Liver (tissue), 3 donors: ENCODE measurements around the gene PIK3R5.

Source experiments
- FOXA1 ChIP-seq: IDR thresholded peaks from 2 replicates; pipeline ENCODE4 v1.6.1; 2016; ENCODE audit warnings: antibody characterized with exemption
- GABPA ChIP-seq, 2 donors: IDR thresholded peaks in 1 of 2; conservative IDR thresholded peaks in 1 of 2; 2 replicates each; pipeline ENCODE4 v1.6.1; 2016; ENCODE audit warnings: antibody characterized with exemption in 2 of 2, mild to moderate bottlenecking in 1 of 2, moderate library complexity in 1 of 2
- RAD21 ChIP-seq, 2 donors: IDR thresholded peaks; 2 replicates each; pipeline ENCODE4 v1.6.1; 2016; ENCODE audit warnings: antibody characterized with exemption in 2 of 2, mild to moderate bottlenecking in 2 of 2
- SP1 ChIP-seq: IDR thresholded peaks from 2 replicates; pipeline ENCODE4 v1.6.1; 2018; ENCODE audit warnings: antibody characterized with exemption, mild to moderate bottlenecking
- TAF1 ChIP-seq: conservative IDR thresholded peaks from 2 replicates; pipeline ENCODE4 v1.6.1; 2016; ENCODE audit warnings: antibody characterized with exemption, mild to moderate bottlenecking
- TF ChIP-seq, protein P1 (sequence below): fragments of 150-350 bp; IDR thresholded peaks from 2 replicates; pipeline ENCODE4 v1.5.1; 2017; ENCODE audit warnings: improper control_type of control experiment, low read depth, low read length; ENCODE audit not compliant: missing input control
- TF ChIP-seq, protein P2 (sequence below): IDR thresholded peaks from 2 replicates; pipeline ENCODE4 v1.6.1; 2016; ENCODE audit warnings: antibody characterized with exemption, mild to moderate bottlenecking
- TF ChIP-seq, protein P3 (sequence below): IDR thresholded peaks from 2 replicates; pipeline ENCODE4 v1.6.1; 2016; ENCODE audit warnings: antibody characterized with exemption
- donor health status: healthy.
- donor health status: healthy.

DNA sequence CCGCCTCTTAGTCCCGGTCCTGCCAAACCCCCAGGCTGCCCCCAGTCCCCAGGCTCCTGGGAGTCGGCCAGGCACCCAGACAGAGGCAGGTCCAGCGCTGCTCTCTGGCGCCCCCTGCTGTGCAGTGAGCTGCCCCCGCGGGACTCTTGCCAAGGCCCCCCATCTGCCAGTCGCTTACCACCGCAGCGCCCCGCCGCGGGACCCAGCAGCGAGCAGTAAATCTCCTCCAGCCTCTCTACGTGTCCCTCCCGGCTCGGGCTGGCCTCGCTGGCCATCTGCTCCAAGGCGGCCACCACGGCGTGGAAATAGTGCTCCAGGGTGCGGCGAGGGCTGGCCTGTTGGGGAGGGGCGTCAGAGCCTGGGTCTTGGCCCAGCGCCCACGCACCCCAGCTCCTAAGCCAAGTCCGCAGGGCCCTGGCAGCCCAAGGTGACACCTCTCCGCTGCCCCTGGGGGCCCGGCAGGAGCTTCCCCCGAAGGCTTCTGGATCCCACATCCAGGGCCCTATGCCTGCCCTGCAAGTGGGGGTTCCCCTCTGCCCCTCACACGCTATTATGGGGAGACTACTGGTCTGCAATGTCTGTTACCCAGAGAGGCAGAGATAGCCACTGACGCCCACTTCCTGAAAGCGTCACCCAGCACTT lies 132.7 kb downstream of the PIK3R5 start:
- TF ChIP-seq, protein P1, sequence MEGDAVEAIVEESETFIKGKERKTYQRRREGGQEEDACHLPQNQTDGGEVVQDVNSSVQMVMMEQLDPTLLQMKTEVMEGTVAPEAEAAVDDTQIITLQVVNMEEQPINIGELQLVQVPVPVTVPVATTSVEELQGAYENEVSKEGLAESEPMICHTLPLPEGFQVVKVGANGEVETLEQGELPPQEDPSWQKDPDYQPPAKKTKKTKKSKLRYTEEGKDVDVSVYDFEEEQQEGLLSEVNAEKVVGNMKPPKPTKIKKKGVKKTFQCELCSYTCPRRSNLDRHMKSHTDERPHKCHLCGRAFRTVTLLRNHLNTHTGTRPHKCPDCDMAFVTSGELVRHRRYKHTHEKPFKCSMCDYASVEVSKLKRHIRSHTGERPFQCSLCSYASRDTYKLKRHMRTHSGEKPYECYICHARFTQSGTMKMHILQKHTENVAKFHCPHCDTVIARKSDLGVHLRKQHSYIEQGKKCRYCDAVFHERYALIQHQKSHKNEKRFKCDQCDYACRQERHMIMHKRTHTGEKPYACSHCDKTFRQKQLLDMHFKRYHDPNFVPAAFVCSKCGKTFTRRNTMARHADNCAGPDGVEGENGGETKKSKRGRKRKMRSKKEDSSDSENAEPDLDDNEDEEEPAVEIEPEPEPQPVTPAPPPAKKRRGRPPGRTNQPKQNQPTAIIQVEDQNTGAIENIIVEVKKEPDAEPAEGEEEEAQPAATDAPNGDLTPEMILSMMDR: no peak
- TF ChIP-seq RAD21 (IDR thresholded peaks at IDR 0.05) (no peak), SP1 (no peak), TAF1 (no peak), GABPA (IDR thresholded peaks at IDR 0.05 in 1 of 2, conservative IDR thresholded peaks at IDR 0.05 in 1 of 2) (no peak), FOXA1 (no peak)
- TF ChIP-seq, protein P2, sequence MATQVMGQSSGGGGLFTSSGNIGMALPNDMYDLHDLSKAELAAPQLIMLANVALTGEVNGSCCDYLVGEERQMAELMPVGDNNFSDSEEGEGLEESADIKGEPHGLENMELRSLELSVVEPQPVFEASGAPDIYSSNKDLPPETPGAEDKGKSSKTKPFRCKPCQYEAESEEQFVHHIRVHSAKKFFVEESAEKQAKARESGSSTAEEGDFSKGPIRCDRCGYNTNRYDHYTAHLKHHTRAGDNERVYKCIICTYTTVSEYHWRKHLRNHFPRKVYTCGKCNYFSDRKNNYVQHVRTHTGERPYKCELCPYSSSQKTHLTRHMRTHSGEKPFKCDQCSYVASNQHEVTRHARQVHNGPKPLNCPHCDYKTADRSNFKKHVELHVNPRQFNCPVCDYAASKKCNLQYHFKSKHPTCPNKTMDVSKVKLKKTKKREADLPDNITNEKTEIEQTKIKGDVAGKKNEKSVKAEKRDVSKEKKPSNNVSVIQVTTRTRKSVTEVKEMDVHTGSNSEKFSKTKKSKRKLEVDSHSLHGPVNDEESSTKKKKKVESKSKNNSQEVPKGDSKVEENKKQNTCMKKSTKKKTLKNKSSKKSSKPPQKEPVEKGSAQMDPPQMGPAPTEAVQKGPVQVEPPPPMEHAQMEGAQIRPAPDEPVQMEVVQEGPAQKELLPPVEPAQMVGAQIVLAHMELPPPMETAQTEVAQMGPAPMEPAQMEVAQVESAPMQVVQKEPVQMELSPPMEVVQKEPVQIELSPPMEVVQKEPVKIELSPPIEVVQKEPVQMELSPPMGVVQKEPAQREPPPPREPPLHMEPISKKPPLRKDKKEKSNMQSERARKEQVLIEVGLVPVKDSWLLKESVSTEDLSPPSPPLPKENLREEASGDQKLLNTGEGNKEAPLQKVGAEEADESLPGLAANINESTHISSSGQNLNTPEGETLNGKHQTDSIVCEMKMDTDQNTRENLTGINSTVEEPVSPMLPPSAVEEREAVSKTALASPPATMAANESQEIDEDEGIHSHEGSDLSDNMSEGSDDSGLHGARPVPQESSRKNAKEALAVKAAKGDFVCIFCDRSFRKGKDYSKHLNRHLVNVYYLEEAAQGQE: no peak
- TF ChIP-seq, protein P3, sequence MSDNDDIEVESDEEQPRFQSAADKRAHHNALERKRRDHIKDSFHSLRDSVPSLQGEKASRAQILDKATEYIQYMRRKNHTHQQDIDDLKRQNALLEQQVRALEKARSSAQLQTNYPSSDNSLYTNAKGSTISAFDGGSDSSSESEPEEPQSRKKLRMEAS: no peak
